Measurements from ENCODE around the gene ANP32D.
"Not testable (repeated sequence)": the region's sequence is repeated elsewhere in the genome, so short reads cannot be mapped to it uniquely, and the experiment has no call there.

The ANP32D gene

DNA sequence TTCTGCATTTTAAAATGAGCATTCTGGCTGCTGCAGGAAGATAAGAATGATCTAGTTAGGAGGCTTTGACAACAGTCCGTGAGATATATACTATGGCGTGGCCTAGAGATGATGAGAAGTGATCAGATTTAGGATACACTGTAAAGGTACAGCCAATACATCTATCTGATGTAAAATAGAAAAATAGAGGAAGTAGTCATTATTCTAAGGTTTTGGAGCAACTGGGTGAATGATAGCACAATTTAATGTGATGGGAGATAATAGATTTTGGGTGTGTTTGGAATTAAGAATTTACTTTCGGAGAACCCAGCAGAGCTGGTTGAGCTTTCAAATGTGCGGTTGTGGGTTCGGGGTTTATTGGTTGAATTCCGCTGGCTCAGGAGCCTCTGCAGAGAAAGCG lies at the start of gene ANP32D:
Gene ANP32D, plus strand, starts transcription at position 301 of the 400 bp plus-strand sequence. CDS start 106 bp downstream, outside the sequence.
- DNase-seq (ENCODE audit: low read depth in 2 of 2): no peak

DNA sequence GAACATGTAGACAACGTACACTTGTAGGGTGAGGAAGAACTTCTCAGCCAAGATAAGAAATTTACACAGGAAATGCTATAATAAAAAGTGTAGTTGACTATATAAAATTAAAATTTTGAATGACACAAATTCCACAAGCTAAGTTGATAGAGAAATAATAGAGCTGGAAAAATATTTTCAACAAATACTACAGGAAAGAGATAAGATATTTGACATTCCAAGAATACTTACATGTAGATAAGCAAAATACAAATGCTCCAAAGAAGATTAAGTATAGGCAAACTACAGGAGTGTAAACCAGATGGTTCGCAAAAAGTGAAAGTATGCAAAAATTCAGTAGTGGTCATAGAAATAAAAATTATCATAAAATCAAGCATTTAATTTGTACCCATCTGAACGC lies 49.2 kb upstream of the ANP32D start:
- DNase-seq (ENCODE audit: low read depth in 2 of 2): no peak

- no peak for DNase-seq (ENCODE audit: low read depth in 2 of 2)
Measured at GRCh38 chr12:48424644-48425043, 47.7 kb upstream of the ANP32D start.

- not testable (repeated sequence) for DNase-seq (ENCODE audit: low read depth in 2 of 2)
Measured at GRCh38 chr12:48434016-48434415, 38.3 kb upstream of the ANP32D start.

DNA sequence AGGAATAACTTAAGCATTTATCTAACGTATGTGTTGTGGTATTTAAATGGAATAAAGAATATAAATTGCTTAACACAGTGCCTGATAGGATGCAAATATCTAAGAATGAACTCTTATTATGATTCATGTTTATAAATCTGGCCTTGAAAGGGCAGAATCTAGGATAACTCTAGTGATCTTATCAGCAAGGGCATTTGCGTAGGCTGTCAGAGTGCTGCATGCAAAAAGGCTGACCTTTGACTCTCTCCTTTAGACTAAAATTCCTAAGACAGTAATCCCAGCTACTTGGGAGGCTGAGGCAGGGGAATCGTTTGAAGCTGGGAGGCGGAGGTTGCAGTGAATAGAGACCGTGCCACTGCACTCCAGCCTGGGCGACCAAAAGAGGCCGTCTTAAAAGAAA lies 31.3 kb upstream of the ANP32D start:
- DNase-seq (ENCODE audit: low read depth in 2 of 2): no peak

- no peak for DNase-seq (ENCODE audit: low read depth in 2 of 2)
Measured at GRCh38 chr12:48442179-48442847, 30.0 kb upstream of the ANP32D start.

GRCh38 chr12:48445538-48445937 lies 26.8 kb upstream of the ANP32D start:
- no peak for DNase-seq (ENCODE audit: low read depth in 2 of 2)

- no peak for DNase-seq (ENCODE audit: low read depth in 2 of 2)
Measured at GRCh38 chr12:48446161-48446776, 26.1 kb upstream of the ANP32D start.

- no peak for DNase-seq (ENCODE audit: low read depth in 2 of 2)
Measured at GRCh38 chr12:48447755-48448154, 24.6 kb upstream of the ANP32D start.

DNA sequence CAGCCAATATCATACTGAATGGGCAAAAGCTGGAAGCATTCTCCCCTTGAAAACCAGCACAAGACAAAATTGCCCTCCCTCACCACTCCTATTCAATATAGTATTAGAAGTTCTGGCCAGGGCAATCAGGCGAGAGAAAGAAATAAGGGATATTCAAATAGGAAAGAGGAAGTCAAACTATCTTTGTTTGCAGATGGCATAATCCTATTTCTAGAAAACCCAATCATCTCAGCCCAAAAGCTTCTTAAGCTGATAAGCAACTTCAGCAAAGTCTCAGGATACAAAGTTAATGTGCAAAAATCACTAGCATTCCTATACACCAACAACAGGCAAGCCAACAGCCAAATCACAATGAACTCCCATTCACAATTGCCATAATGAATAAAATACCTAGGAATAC lies 21.0 kb upstream of the ANP32D start:
- no peak for DNase-seq (ENCODE audit: low read depth in 2 of 2)

DNA sequence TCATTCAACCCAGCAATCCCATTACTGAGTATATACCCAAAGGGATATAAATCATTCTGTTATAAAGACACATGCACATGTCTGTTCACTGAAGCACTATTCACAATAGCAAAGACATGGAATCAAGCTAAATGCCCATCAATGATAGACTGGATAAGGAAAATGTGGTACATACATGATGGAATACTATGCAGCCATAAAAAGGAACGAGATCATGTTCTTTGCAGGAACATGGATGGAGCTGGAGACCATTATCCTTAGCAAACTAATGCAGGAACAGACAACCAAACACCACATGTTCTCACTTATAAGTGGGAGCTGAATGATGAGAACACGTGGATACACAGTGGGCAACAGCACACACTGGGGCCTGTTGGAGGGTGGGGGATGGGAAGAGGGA lies 19.4 kb upstream of the ANP32D start:
- DNase-seq (ENCODE audit: low read depth in 2 of 2): not testable (repeated sequence)

- no peak for DNase-seq (ENCODE audit: low read depth in 2 of 2)
Measured at GRCh38 chr12:48454667-48455066, 17.7 kb upstream of the ANP32D start.

DNA sequence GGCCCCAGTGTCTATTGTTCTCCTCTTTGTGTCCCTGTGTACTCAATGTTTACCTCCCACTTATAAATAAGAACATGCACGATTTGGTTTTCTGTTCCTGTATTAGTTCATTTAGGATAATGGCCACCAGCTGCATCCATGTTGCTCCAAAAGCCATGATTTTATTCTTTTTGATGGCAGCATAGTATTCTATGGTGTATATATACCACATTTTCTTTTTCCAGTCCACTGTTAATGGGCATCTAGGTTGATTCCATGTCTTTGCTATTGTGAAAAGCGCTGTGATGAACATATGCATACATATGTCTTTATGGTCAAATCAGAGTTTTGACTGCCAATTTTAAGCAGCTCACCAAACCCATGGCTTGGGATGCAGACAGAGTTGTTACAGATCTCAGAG lies 17.2 kb upstream of the ANP32D start:
- DNase-seq (ENCODE audit: low read depth in 2 of 2): no peak

DNA sequence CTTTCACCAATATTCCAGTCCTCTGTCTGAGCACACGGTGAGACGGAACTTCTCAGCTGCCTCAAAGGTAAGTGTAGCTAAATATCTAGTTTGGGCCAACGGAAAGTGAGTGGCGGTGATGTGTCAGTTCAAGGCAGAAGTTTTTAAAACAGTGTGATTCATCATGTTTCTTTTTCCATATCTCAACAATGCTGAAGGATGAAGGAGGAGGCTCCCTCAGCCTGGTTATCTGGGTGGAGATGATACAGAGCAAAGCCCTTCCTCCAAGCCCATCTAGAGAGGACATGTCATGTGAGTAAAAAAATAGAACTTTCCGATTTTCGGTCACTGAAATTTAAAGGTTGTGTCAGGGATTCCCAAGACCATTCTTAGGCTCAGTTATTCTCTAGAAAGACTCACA lies 13.1 kb upstream of the ANP32D start:
- no peak for DNase-seq (ENCODE audit: low read depth in 2 of 2)

GRCh38 chr12:48469027-48469426 lies 3.3 kb upstream of the ANP32D start:
- DNase-seq (ENCODE audit: low read depth in 2 of 2): not testable (repeated sequence)

DNA sequence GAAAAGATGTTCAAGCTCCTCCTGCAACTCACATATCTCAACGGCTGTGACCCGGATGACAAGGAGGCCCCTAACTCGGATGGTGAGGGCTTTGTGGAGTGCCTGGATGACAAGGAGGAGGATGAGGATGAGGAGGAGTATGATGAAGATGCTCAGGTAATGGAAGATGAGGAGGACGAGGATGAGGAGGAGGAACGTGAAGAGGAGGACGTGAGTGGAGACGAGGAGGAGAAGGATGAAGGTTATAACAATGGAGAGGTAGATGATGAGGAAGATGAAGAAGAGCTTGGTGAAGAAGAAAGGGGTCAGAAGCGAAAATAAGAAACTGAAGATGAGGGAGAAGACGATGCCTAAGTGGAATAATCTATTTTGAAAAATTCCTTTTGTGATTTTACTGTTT lies 702 bp downstream of the ANP32D start:
- no peak for DNase-seq (ENCODE audit: low read depth in 2 of 2)

- not testable (repeated sequence) for DNase-seq (ENCODE audit: low read depth in 2 of 2)
Measured at GRCh38 chr12:48474497-48474896, 2.1 kb downstream of the ANP32D start.

- no peak for DNase-seq (ENCODE audit: low read depth in 2 of 2)
Measured at GRCh38 chr12:48482198-48482597, 9.8 kb downstream of the ANP32D start, which contains the start of gene C12orf54. Gene C12orf54 (plus strand): TSS chr12:48482498. CDS start chr12:48483297, 799 bp downstream.

GRCh38 chr12:48482930-48483329 lies 10.6 kb downstream of the ANP32D start:
- no peak for DNase-seq (ENCODE audit: low read depth in 2 of 2)

DNA sequence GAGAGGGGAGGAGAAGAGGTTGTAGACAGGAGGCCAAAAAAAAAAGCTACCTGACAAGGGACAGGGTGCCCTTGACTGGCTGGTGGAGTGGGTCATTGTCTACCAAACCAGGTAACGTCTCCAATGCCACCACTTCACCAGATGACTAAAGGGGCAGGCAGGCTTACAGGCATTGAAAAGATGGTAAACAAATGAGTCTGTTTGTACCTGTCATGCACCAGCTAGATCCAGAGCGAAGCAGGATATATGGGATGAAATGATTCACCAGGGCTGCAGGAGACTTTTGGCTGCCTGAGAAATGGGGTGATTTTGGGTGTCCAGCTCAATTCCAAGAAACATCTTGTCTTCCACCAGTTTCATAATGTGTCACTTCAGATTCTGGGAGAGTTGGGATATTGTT lies 13.9 kb downstream of the ANP32D start:
- DNase-seq (ENCODE audit: low read depth in 2 of 2): no peak

DNA sequence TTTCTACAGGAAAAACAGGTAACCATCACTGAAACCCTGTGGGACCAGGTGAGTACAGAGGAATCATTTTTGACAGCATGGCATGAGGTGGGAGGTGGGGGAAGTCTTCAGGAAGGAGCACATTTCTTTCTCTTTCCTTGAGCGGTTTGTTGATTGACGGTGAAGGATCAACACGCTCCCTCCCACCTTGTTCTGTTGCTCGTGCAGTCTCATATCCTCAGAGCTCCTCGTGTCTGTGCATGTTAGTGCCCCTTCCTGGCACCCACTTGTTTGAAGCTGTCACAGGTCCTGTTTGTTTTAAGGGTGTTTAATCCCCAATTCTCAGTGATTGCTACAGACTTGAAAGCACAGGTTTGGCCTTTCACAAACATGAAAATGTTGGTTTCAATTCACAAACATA lies 14.3 kb downstream of the ANP32D start:
- no peak for DNase-seq (ENCODE audit: low read depth in 2 of 2)

- no peak for DNase-seq (ENCODE audit: low read depth in 2 of 2)
Measured at GRCh38 chr12:48489012-48489411, 16.7 kb downstream of the ANP32D start.

DNA sequence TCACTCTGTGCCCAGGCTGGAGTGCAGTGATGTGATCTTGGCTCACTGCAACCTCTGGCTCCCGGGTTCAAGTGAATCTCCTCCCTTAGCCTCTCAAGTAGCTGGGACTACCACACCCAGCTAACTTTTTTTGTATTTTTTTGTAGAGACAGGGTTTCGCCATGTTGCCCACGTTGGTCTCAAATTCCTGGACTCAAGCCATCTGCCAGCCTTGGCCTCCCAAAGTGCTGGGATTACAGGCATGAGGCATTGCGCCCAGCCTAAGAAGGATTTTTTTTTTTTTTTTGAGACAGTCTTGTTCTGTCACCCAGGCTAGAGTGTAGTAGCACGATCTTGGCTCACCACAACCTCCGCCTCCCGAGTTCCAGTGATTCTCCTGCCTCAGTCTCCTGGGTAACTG lies 17.1 kb downstream of the ANP32D start:
- DNase-seq (ENCODE audit: low read depth in 2 of 2): not testable (repeated sequence)

DNA sequence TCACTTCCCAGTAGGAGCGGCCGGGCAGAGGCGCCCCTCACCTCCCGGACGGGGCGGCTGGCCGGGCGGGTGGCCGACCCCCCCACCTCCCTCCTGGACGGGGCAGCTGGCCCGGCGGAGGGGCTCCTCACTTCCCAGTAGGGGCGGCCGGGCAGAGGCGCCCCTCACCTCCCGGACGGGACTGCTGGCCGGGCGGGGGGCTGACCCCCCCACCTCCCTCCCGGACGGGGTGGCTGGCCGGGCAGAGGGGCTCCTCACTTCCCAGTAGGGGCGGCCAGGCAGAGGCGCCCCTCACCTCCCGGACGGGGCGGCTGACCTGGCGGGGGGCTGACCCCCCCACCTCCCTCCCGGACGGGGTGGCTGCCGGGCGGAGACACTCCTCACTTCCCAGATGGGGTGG lies 27.9 kb downstream of the ANP32D start:
- not testable (repeated sequence) for DNase-seq (ENCODE audit: low read depth in 2 of 2)
